GM21723 (cell line): ENCODE measurements around the gene RET.

Experiments used
- ATAC-seq: cut with Tn5 transposase; IDR thresholded peaks from one replicate; pipeline ENCODE4 v1.9.1; 2021; ENCODE audit warnings: mild to moderate bottlenecking, moderate library complexity; ENCODE audit not compliant: unreplicated experiment

The RET gene

DNA sequence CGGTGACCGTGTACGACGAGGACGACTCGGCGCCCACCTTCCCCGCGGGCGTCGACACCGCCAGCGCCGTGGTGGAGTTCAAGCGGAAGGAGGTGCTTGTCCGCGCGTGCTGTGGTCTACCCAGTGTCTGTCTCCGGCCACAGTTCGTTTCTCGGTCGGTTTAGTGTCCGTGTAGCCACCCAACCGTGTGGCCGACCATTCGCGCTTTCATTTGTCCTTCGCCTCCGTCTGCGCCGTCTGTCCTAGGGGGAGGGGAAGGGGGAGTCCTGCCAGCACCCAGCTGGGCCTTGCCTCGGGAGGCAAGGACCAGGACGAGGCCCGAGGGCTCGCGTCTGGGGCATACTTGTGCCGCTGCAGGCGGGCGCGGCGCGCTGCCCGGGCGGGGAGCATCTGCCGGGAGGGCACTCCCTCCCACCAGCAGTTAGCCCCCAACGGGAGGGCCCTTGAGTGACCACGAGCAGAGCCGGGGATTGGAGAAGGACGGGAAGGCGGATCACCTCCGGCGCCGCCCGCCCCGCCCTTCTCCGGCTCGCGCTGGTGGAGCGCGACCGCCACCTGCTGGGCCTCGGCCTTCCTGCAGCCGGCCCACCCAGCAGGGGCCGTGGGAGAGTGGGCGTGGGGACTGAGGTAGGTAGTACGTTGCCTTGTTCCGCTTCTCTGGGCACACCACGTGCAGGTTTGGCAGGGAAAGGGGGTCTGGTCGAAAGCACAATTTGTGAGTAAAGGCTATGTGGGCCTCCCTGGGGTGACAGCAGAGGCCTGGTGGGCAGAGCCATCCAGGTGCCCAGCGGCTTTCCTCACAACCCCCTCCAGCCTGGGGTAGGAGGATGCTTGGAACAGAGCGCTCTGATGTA is 28.5 kb downstream of the RET start:
- ATAC-seq: peak; percentile 87

DNA sequence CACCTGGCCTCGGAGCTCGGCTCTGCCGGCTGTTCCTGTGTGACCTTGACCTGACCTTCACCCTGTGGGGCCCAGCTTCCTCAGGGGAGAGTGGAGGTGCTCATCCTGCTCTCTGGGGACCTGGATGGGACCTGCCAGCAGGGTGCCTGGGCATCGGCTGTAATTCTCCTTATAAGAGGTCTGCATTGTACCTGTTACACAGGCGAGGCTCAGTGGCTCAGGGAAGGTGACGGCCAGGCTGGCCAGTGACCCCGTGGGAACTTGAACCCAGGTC is 29.0 kb downstream of the RET start:
- ATAC-seq: no peak

DNA sequence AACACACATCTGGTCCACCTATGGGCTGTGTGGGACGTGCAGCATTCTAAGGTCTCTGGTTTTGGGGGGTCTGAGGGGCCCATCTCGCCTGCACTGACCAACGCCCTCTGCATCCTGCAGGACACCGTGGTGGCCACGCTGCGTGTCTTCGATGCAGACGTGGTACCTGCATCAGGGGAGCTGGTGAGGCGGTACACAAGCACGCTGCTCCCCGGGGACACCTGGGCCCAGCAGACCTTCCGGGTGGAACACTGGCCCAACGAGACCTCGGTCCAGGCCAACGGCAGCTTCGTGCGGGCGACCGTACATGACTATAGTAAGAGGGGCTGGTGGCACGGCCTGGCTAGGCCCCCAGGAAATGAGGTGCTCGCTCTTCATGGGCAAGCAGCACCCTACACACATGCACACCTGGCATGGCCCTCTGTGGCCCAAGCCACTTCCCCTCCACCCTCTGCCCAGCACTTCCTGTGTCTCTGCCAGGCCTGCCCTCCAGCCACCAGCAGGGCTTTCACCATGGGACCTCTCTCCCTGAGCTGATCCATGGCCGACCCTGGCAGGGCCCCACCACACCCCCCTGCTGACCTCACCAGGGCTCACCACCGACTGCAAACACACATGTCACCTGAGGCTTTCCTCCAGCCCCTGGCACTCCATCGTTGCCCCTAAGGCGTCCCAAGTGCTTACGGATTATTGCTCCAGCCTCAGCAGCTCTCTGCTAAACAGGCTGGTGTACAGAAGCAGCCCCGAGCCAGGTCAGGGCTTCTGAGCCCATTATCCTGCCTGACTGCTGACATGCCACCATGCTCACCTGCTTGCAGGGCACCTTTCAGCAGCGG is 29.6 kb downstream of the RET start:
- no peak for ATAC-seq

DNA sequence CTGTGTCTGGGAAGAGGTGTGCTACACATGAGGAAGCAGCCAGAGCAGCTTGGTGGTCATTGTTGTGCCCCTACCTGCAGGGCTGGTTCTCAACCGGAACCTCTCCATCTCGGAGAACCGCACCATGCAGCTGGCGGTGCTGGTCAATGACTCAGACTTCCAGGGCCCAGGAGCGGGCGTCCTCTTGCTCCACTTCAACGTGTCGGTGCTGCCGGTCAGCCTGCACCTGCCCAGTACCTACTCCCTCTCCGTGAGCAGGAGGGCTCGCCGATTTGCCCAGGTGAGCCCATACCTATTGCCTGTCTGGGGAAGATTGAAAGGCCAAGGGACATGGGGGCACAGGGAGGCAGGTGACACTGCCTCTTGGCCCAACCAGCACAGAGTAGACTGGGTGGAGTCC is 32.1 kb downstream of the RET start:
- ATAC-seq: no peak

DNA sequence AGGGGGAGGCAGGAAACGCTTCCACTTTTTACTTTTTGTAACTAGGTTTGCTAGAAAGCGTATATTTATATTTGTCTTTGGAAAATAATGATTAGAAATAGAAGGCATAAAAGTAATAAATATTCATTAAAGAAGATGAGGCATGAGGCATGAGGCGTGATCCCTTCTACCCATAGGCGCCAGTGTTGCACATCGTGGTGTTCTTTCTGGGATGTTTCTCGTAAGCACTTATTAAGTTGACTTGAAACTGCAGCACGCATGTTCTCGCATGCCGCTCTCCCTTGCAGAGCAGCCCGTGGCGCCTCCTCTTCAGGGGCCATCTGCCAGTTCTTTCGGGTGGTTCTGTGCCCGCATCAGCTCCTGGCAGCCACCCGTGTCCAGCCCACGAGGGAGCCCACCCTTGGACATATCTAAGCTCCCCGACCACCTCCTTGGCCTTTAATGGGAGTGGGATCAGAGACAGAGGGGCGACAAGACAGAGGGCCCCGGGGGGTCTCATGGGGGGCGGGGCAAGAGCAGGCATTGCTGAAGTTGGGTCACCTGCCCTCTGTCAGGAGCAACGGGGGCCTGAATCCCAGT is 32.9 kb downstream of the RET start:
- ATAC-seq: no peak

DNA sequence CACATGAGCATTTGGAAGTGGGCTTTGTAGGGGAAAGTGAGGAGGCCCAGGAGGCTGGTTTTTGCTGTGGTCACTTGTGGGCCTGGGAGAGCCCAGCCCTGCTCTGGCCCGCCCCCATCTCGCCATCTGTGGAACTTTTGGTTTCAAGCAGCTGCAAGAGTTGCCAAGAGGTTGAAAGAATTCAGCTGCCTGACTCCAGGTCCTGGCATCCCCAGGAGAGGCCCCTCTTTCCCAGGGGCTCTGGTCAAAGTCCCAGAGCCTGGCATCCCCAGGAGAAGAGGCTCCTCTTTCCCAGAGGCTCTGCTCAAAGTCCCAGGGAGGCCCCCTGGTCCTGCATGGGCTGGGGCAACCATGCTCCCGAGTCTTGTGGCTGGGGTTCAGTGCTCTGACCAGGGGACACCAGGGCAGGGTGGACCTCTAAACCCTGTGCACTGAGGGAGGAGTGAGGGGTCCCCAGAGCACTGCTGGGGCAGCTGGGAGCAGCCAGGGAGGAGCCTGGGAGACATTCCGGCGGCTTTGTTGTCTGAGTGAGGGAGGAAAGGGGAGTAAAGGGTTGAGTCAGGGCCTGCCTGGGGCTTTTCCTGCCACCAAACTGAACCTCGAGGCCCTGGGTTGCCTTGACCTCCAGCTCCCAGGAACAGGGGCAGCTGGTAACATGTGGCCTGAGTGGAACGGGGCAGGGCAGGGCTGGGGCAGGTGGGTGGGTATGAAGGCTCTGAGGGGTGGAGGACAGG is 33.6 kb downstream of the RET start:
- peak; percentile 58 for ATAC-seq

DNA sequence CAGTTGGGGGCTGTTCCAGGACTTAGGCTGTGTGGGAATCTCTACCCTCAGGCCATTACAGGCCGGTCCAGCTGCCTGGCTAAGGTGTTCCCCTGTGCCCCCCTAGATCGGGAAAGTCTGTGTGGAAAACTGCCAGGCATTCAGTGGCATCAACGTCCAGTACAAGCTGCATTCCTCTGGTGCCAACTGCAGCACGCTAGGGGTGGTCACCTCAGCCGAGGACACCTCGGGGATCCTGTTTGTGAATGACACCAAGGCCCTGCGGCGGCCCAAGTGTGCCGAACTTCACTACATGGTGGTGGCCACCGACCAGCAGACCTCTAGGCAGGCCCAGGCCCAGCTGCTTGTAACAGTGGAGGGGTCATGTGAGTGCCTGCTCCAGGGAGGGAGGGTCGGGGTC is 34.2 kb downstream of the RET start:
- no peak for ATAC-seq

DNA sequence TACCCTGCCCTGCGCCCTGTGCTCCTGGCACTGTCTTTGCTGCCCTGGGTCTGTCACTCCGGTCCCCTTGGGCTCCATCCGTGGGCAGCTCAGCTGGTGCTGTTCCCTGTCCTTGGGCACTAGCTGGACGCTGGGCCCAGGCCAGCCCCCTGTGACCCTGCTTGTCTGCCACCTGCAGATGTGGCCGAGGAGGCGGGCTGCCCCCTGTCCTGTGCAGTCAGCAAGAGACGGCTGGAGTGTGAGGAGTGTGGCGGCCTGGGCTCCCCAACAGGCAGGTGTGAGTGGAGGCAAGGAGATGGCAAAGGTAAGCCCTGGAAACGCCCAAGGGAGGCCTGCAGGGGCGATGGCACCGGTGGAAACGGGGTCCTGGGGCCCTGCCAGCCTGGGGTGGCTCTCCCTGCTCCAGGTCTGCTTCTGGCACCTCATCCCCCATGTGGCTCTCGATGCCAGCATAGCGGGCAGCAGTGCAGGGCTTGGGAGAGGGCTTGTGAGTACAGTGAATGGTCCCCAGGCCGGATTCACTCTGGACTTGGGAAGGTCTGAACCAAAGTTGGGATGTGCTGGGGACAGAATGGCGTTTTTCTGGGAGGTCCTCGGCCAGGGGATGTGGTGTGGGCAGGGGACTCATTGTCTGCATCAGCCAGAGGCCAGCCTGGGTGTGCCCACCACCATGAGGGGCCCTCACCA is 35.2 kb downstream of the RET start:
- no peak for ATAC-seq

DNA sequence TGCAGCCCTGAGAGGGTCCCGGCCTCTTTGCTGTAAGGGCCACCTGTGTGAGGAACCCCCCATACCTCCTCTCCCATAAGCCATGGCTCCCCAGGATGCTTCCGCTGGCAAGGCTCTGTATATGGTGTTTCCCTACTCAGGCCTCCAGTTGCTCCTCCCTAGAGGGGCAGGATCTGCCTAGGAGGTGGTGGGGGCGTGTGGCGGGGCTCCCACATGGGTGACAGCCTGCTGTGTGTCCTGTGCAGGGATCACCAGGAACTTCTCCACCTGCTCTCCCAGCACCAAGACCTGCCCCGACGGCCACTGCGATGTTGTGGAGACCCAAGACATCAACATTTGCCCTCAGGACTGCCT is 35.7 kb downstream of the RET start:
- no peak for ATAC-seq

DNA sequence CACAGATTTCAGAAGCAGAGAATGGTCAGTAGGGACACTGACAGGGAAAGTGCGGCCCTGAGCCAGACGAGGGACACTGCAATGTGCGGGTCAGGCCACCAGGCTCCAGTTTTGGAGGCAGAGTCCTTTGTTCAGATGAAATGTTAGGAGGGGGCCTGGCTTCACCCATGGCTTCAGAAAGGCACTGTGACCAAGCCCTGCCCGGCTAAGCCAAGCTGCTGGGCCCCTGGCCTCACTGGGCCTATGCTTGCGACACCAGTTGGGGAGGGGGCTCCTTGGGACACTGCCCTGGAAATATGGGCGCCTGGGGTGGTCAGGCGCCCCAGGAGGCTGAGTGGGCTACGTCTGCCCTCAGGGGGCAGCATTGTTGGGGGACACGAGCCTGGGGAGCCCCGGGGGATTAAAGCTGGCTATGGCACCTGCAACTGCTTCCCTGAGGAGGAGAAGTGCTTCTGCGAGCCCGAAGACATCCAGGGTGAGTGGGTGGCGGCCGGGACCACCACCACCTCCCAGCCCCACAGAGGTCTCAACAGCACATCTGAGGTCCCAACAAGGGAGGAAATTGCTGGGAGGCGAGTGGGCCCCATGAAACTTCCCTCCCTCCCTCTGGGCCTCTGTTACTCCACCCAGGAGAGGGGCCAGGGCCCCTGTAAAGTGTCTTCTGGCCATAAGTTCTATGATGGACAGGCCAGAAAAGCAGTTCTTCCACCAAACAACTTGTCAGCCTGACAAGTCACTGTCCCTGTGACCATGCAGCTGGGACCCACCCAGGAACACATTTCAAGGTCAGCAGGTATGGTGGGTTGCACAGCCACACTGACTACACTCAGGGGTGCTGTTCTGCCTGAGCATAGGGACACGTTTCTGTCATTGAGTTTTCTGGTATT is 36.6 kb downstream of the RET start:
- no peak for ATAC-seq

DNA sequence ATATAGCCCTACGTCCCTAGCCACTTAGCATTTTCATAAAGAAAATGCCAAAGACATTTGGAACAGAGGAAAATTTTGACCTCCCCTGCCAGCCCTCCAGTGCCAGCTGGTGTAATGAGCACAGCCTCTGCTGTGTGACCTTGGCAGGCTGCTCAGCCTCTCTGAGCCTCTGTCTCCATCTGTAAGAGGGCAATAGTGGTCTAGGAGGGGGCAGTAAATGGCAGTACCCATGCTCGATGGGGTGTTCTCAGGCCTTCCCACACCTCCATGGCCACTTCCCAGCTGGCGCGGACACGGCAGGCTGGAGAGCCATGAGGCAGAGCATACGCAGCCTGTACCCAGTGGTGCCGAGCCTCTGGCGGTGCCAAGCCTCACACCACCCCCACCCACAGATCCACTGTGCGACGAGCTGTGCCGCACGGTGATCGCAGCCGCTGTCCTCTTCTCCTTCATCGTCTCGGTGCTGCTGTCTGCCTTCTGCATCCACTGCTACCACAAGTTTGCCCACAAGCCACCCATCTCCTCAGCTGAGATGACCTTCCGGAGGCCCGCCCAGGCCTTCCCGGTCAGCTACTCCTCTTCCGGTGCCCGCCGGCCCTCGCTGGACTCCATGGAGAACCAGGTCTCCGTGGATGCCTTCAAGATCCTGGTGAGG is 37.3 kb downstream of the RET start:
- no peak for ATAC-seq

DNA sequence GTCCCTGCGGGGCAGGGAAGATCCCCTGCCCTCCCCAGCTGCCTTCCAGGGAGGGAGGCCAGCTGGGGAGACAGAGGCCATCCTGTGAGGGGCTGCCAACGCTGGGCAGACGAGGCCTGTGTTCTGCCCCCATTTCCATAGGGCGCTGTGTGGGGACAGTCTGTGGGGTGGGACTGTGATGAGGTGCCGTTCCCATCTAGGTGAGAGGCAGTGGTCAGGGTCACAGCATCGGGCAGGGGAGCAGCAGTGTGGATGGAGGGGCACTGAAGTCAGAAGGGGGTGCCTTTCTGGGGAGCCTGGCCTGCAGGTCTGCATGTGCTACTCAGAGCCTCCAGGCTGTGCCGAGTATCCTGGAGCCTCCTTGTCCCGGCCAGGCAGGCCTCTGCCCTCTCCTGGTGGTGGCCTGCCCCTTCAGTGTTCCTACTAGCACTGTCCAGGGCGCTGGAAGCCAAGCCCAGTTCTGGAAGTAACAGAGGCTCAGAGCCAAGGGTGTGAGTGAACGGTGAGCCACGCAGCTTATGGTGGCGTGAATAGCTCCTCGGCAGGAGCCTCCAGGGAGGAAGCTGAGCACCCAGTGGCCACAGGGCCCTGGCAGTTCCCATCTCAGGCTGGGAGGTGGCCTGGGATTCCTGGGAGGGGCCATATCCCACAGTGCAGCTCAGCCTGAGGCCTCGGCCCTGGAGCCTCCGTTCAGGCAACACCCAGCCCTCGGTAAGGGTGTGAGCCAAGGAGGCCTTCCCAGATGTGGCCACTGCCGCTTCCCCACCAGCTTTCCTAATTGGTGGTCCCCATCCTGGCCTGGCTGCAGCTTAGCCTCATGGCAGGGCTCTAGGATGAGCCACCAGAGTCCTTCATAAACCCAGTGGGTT is 38.1 kb downstream of the RET start:
- ATAC-seq: no peak

DNA sequence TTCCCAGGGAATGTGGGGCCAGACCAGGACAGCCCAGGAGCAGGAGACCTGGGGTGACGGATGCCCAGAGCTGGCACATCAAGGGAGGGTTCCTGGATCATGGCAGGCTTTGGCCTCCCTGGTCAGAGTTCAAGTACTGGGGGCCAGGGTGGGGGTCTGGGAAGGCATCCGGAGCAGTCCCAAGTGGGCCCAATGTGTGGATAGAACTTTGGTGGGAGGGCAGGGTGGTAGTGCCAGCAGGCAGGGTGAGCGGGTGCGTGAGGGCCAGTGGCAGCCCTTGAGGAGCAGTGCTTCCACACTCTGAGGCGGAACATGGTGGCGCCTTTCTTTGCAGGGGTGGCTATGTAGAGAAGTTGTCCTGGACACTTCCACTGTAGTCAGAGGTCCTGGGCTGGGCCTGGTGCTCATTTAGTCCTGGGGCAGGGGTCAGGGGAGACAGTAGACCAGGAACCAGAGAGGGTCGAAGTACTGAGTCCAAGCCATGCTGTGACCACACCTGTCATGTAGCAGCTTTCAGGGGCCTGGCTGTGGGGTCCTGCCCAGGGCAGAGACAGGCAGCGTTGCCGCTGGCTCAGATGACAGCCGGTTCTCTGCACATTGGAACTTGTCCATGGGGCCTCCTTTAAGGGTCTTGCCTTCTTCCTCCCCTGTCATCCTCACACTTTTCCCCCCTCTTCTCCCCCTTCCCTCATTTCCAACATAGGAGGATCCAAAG is 39.2 kb downstream of the RET start:
- ATAC-seq: no peak

DNA sequence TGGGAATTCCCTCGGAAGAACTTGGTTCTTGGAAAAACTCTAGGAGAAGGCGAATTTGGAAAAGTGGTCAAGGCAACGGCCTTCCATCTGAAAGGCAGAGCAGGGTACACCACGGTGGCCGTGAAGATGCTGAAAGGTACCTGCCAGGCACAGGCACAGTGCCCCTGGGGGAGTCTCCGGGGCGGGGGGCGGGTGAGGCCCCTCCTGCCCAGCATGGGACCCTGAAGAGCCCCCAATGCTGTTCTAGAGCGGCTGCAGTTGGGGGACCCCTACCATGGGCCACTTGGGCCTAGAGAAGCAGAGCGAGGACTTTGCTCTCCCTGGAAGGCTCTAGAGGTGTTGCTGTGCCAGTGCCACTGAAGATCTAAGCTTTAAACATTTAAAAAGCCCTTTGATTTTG is 39.7 kb downstream of the RET start:
- ATAC-seq: no peak

DNA sequence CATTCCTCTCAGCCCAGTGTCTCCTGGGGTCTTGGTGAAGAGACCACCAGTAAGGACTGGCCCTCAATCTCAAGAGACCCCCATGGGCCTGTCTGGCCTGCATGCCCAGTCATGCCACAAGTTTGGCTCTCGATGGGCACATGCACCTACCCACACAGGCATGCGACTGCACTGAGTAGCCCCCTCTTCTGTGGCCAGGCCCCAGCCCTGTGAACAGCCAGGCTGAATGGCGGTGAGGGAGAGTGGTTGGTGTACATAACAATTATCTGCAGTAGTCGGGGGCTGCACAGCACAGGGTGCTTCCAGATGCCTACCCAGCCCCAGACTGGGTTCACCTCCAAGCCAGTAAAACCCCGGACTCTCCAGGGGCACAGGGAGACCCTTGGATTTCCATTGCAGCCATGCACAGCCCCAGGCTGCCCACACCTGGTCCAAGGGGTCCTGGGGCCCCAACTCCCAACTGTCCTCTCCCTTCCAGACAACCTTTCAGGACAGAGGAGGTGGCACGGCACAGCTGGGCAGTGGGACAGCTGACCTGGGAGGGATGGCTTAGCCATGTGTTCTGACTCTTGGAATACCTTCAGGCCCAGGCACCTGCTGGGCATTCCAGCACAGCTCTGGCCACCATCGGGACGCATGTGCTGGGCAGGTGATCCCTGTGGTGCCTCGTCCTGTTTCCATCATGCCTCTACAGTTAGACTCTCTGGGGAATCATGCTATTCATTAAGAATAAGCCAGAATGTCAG is 40.3 kb downstream of the RET start:
- no peak for ATAC-seq

DNA sequence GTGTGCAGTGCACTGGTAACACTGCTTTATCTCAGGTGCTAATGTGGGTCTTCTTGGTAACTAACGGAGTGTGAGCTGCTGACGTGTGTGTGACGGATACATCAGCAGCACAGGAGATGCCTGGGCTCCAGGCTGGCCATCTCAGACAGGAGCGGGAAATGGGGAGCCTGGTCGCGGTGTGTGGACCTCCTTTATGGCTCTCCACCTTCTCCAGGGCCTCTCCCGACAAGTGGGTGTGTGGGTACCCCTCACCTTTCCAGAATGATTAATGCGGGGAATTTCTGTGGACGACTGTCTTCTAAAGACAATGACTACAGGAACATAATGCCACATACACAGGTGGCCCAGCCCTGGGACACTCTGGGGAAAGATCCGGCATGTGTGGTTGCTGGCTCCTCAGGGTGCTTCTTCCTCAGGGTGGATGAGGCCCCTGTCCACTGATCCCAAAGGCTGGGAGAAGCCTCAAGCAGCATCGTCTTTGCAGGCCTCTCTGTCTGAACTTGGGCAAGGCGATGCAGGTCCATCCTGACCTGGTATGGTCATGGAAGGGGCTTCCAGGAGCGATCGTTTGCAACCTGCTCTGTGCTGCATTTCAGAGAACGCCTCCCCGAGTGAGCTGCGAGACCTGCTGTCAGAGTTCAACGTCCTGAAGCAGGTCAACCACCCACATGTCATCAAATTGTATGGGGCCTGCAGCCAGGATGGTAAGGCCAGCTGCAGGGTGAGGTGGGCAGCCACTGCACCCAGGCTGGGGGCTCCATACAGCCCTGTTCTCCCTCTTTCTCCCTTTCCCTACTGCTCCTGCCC is 41.1 kb downstream of the RET start:
- ATAC-seq: no peak
